H7 (cell line): ENCODE measurements around the gene GRIK4. TPM values are rescaled to one million over a fixed set of nuclear protein-coding genes. Genes with fewer than 3 reads are reported as not detected.
A peak's percentile ranks its signal among the peaks of the same experiment; 100 is the strongest.

Experiments used
- DNase-seq: peaks from one replicate; pipeline ENCODE4 v3.0.0; 2012
- H3K27me3 ChIP-seq: 2 replicates; pipeline ENCODE4 v1.6.0; 2011; ENCODE audit warnings: mild to moderate bottlenecking, low read length; ENCODE audit not compliant: control insufficient read depth, insufficient read depth
- H3K36me3 ChIP-seq: replicated peaks from 2 replicates; pipeline ENCODE4 v1.5.1; 2011; ENCODE audit warnings: low read length; ENCODE audit not compliant: control insufficient read depth, insufficient read depth
- H3K4me3 ChIP-seq: 2 replicates; pipeline ENCODE4 v1.5.1; 2011; ENCODE audit warnings: low read depth, mild to moderate bottlenecking, control low read depth, low read length, moderate library complexity; ENCODE audit not compliant: insufficient read depth
- total RNA-seq: library from RNA; depleted of rRNA; stranded (reverse); fragments of >200 nt; shearing (Covaris generic); gene quantifications from 2 replicates; pipeline ENCODE4 v1.2.3, GENCODE V29; 2014

GRIK4 gene
- total RNA-seq, 1 experiment from 2014 or later = 1.0 TPM

DNA sequence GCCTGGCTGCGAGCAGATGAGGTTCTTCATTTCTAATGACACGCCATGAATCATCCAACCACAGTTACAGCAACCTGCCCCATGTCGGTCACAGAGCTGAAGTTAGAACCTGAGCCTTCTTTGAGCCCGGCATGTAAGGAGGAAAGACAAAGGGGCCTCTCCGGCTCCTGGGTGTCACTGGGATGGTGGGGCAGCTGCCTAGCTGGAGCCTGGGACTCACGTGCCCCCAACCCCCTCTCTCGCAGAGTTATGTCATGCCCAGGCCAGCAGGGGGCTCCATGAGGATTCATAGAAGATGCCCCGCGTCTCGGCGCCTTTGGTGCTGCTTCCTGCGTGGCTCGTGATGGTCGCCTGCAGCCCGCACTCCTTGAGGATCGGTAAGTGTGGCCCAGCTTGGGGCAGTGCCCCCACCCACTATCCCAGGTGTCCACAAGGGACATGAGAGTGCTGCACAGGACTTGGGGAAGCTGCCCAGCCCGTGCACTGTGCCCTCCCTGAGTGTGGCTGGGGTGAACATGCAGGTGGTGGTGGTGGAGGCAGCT is 148.5 kb downstream of the GRIK4 start:
- Histone ChIP-seq H3K27me3 (no peaks in the 10 kb centered on the region), H3K4me3 (no peak overlapping the region), H3K36me3 (no peaks in the 10 kb centered on the region)
- peak; percentile 93 for DNase-seq

DNA sequence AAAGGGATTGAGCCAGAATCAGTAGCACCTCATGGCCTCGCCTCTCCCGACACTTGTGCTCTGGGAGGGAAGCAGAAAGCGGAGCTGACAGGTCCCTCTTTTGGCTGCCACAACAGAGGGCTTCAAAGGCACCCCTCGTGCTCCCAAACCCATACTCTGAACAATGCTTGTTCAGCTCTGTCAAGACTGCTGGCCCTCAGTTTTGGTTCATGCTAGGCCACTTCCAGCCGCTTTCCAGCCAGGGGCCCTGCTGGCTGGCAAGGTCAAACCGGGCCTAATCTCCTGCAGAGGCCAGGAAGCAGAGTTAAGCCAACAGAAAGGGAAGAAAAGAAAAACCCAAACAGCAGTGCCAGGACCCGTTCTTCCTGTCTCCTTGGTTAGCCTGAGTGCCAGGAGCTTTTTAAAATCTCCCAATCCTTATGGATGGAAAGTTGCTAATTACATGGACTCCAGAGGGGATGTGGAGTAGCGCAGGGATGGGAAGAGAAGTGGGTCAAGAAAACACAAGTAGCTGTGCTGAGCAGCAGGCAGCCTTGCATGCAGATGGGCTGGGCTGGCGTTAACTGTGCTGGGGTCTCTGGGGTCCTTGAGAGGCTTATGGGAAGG is 150.6 kb downstream of the GRIK4 start:
- DNase-seq = peak; percentile 52
- Histone ChIP-seq H3K36me3 (no peaks in the 10 kb centered on the region), H3K4me3 (no peak overlapping the region), H3K27me3 (no peaks in the 10 kb centered on the region)

DNA sequence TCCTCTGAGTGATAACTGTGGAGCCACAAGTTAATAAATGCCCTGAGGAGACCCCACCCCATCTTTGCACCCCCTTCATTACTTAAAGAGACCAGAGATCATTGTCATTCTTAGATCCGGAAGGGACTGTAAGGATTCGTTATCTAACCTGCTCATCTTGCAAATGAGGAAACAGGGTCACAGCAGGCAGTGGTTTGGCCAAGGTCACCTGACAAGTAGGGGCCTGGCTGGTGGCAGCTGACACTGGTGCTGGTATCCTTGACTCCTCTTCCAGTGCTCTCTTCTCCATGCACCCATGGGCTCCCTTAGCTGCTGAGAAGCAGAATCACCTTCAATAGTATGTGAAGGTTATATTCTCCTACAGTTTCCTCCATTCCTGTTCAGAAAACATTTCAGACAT is 151.6 kb downstream of the GRIK4 start:
- Histone ChIP-seq H3K36me3 (no peaks in the 10 kb centered on the region), H3K27me3 (no peaks in the 10 kb centered on the region), H3K4me3 (no peak overlapping the region)
- DNase-seq = no peak

DNA sequence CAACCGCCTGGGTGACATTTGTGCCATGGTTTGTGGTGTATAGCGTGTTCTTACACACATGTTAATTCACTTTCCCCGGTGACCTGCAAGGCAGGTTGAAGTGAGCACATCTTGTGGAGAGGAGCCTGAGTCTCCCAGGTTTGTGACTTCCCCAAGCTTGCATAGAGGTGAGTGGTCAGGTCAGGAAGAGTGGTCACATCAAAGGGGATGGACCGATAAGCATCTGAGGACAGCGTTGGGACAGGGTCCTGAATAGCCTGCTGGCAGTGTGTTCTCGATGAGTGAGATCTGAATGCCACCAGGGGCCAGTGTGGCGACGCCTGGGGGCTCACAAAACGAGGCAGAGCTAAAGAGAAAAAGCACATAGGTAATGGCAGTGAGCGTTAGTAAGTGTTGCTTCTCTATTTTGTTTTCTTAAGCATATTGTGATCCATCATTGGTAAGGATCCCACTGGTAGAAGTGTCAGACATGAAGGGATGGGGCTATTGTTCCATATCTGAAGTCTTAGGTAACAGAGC is 154.6 kb downstream of the GRIK4 start:
- H3K27me3 ChIP-seq = no peaks in the 10 kb centered on the region
- DNase-seq = peak; percentile 72
- no peak overlapping the region for H3K4me3 ChIP-seq
- H3K36me3 ChIP-seq = no peaks in the 10 kb centered on the region

DNA sequence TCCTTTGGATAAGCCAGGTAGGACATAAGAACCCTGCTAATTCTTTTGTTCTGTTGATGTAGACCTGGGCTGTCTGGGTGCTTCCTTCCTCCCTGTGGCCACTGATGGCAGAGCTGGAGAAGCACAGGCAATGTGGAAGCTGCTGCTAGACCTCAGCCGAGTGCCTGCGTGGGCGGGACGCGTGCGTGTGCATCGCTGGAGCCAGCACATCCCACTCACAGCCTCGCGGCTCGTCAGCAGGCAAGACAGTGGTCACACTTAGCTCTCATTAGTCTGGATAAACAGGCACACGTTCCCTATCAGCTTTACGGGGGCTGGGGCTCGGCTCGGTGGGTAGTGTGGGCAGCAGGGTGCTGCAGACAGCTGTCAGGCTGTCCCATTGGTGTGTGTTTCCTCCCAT is 155.7 kb downstream of the GRIK4 start:
- no peak overlapping the region for H3K4me3 ChIP-seq
- no peaks in the 10 kb centered on the region for H3K27me3 ChIP-seq
- no peaks in the 10 kb centered on the region for H3K36me3 ChIP-seq
- DNase-seq = no peak

DNA sequence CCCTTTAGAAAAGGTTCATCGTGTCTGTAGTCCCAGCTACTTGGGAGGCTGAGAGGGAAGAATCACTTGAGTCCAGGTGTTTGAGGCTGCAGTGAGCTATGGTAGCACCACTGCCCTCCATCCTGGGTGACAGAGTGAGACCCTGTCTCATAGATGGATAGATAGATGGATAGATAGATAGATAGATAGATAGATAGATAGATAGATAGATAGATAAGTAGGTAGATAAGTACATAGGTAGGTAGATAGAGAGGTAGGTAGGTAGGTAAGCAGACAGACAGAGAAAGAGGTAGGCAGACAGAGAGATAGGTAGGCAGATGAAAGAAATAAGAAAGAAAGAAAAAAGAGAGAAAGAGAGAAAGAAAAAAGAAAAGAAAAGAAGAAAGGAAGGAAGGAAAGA is 156.4 kb downstream of the GRIK4 start:
- no peak for DNase-seq
- no peaks in the 10 kb centered on the region for H3K27me3 ChIP-seq
- no peak overlapping the region for H3K4me3 ChIP-seq
- H3K36me3 ChIP-seq = no peaks in the 10 kb centered on the region

DNA sequence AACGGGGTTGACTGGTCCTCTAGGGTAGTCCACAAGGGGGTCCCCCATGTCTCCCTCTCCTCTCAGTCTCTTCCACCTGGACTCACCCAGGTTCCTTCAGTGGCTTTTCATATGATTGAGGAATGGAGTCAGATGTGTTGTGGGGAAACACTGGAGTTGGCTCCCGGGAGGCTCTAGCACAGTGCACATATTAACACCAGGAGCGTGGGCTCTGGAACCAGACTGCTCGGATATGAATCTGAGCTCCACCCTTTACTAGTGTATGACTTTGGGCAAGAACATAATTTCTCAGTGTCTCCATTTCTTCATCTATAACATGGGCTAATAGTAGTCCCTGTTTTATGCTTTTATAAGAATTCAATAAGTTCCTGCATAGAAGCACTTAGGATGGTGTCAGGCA is 157.0 kb downstream of the GRIK4 start:
- no peak for DNase-seq
- H3K36me3 ChIP-seq = no peaks in the 10 kb centered on the region
- no peak overlapping the region for H3K4me3 ChIP-seq
- H3K27me3 ChIP-seq = no peaks in the 10 kb centered on the region

DNA sequence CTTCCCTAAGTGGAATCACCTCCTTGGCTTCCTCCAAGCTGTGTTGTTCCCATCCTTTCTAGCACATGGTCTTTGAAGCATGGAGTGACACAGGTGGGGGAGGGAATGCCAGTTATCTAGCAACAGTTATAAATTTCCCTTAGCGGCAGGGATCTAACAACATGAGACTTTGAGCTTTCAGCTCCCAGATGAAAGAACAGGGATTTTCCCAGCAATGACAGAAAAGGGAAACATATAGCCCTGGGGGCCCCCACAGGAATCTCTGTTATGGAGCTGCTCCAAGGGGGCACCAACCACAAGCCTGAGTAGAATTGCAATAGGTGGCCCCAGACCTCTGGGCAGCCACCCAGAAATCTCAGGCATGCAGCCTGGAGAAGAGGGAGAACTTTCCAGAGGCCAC is 163.0 kb downstream of the GRIK4 start:
- Histone ChIP-seq H3K4me3 (no peak overlapping the region), H3K27me3 (no peaks in the 10 kb centered on the region)
- DNase-seq = no peak

DNA sequence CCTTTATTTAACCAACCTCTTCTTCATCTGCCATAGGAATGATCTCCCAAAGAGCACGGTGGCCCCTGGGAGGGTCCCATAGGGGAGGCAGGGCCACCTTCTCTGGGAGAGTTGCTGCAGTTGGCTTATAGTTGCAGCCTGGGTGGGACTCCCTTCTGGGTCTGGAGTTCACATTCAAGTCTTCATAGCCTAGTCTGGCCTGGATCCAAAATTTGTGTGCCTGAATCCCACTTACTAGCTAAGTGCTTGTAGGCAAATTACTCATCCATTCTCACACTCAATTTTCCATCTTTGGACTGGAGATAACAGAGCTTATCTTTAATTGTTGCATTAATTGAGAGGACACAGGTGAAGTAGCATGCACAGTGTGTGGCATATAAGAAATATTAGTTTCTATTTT is 163.6 kb downstream of the GRIK4 start:
- no peaks in the 10 kb centered on the region for H3K27me3 ChIP-seq
- H3K4me3 ChIP-seq = no peak overlapping the region
- DNase-seq = no peak
- no peaks in the 10 kb centered on the region for H3K36me3 ChIP-seq

More for the DNA sequence above, 163.0 kb downstream of the GRIK4 start:
- no peaks in the 10 kb centered on the region for H3K36me3 ChIP-seq

DNA sequence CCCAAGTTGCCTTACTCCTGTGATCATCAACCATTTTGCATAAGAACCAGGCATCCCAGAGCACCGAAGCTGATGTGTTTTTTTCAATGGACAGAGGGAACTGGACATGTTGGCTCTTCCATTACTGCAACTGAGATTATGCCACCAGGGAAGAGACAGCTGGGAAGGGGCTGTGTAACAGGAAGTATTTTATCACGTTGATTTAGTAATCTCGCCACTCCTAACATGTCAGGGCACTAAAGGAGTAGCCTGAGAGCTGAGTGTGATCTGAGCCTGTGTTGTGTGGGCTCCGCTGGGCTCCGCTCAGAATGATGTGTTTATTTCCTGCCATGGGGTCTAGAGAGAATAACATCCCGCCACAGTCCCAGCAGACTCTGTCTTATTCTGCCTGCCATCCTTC is 165.4 kb downstream of the GRIK4 start:
- no peaks in the 10 kb centered on the region for H3K27me3 ChIP-seq

DNA sequence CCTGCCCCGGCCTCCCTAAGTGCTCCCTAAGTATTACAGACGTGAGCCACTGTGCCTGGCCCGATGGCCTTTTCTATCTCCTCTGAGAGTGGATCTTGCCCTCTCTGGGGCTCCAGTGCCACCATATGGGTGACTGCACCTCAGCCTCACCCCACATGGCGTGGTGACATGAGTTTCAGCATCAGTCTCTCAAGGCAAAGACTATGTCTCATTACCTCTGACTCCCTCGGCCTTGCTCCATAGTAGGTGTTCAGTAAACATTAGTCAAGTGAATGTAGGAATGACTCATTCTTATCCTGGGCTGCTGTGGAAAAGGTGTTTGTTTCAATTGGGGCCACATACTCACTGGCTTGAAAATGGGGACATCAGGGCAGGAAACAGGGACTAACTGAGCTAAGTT is 168.8 kb downstream of the GRIK4 start:
- no peak for DNase-seq
- Histone ChIP-seq H3K4me3 (no peak overlapping the region), H3K27me3 (no peaks in the 10 kb centered on the region; the same call in 1 of the 2 replicates), H3K36me3 (no peaks in the 10 kb centered on the region)

More for the DNA sequence above, 165.4 kb downstream of the GRIK4 start:
- H3K36me3 ChIP-seq = no peaks in the 10 kb centered on the region
- H3K4me3 ChIP-seq = no peak overlapping the region
- no peak for DNase-seq

DNA sequence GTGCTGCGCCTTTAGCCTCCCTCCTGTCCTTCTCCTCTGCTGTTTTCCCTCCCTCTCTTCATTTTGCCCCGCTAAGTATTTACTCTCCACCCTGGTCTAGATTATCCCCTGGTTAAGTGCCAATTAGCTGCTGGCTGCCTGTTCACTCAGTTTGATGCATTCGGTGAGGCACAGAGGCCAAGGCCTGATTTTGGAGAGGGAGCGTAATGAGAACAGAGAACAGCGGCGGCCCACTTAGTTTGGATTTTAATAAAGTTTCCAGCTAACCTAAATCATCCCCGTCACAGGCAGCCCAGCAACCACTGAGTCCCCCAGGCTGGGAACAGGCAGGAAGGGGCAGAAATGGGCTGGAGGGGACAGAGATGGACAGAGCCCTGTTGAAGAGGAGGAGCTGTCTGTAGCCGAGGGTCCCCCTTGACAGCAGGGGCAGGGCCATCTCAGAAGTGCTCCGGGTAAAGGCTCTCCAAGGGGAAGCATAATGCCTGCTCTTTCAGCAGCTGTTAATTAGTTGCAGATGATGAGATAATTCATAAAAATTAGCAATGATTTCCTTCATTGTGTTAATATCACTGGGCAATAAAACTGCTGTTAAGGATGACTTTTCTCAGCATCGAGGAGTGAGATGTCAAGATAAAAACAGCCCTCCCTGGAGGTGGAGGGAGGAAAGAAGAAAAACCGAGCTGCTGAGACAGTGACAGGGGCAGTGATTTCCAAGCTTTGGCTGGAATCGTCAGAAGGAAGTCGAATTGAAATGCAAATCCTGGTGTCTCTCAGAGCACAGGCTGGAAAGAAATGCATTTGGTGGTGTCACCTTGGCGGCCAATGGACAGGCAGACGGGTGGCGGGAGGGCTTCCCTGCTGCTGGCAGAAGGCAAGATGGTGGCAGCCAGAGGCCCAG is 170.1 kb downstream of the GRIK4 start:
- H3K36me3 ChIP-seq = no peaks in the 10 kb centered on the region
- DNase-seq = peak; percentile 67
- H3K27me3 ChIP-seq = no peaks in the 10 kb centered on the region; the same call in 1 of the 2 replicates
- H3K4me3 ChIP-seq = no peak overlapping the region

DNA sequence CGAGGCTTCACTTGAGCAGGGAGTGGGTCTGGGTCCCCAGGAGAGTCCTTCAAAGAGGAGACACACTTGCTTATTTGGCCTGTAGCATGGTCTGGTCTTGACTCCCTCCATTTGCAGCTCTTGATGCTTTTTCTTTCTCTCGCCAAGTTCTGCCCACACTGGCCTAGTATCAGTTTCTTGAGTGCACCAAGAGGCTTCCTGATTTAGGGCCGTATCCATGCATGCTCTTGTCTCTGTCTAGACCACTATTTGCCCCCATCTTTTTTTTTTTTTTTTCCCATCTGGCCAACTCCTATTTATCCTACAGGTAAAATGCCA is 170.7 kb downstream of the GRIK4 start:
- H3K27me3 ChIP-seq = no peaks in the 10 kb centered on the region; the same call in 1 of the 2 replicates
- H3K36me3 ChIP-seq = no peaks in the 10 kb centered on the region
- no peak overlapping the region for H3K4me3 ChIP-seq

DNA sequence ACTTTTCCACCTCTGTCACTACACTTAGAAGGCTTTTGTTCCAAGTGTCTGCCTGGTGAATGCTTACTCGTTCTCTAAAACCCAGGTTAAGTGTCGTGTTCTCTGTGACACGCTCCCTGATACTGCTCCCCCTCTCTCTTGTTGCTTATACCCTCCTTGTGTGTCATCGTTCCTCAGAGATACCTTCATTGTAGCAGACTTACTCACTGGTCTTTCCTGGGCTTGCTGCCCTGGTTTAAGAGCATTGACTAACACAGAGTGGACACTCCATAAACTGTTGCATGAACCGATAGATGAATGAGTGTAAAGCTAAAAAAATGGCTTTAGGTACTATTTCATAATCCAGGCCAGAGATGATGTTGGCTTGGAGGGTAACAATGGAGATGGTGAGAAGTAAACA is 171.3 kb downstream of the GRIK4 start:
- no peak for DNase-seq
- no peak overlapping the region for H3K4me3 ChIP-seq
- H3K27me3 ChIP-seq = no peaks in the 10 kb centered on the region; the same call in 1 of the 2 replicates
- H3K36me3 ChIP-seq = no peaks in the 10 kb centered on the region

More for the DNA sequence above, 170.7 kb downstream of the GRIK4 start:
- DNase-seq = no peak

DNA sequence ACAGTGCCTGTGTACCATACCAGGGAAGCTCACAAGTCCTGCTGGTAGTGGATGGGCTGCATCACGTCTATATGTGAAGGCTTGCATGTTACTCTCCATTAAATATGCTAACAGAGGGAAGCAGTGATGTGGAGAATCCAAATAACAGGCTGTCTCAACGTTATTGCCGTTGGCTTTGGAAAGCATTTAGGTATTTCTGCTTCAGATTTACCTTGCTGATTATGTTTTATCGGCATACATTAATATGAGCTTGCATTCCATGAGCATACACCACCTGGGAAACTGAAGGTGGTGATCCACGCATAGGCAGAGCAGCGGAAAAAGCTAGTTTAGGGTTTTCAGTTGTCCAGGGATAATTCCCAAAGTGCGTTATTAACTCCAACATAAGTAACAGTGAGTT is 175.0 kb downstream of the GRIK4 start:
- Histone ChIP-seq H3K36me3 (no peaks in the 10 kb centered on the region), H3K27me3 (no peaks in the 10 kb centered on the region; the same call in 1 of the 2 replicates), H3K4me3 (no peak overlapping the region)
- DNase-seq = no peak
